IPS-11a (cell line): Measurements from ENCODE around the gene STAG3.
"Not testable (repeated sequence)": the region's sequence is repeated elsewhere in the genome, so short reads cannot be mapped to it uniquely, and the experiment has no call there.

ENCODE experiments used
- H3K4me3 ChIP-seq: one replicate; pipeline ENCODE4 v1.5.1; 2013; ENCODE audit warnings: low read depth, low read length, control low read depth

Gene STAG3

DNA sequence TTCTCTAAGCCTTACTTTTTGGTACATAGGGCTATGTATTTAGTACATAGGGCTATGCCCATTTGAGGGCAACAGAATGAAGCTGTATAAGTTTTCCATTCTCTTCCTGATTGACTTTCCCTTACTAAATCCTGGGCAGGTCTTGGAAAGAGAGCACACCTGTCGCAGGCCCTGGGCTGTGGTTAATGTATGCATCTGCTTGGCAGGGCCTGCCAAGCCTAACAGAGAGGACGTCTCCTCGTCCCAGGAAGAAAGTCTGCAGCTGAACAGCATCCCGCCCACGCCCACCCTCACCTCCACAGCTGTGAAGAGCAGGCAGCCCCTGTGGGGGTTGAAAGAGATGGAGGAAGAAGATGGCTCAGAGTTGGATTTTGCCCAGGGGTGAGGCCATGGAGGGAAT lies 33.1 kb downstream of the STAG3 start:
- no peak overlapping the region for H3K4me3 ChIP-seq

DNA sequence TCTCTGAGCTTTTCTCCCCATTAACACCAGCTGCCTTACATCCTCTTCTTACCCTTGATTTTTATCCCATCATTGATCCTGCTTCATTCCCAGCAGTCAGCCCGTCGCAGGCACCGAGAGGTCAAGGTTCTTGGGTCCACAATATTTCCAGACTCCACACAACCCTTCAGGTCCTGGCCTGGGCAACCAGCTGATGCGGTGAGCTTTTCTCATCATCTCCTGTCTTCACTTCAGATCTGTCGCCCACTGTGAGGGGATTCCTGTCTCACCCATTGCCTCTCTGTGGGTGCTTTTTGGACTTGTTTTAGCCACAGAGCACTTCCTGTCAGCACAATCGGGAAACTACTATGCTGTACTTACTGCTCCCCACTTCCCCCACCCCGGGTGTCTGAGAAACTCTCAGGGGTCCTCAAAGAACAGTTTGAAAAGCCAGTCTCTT lies 33.6 kb downstream of the STAG3 start:
- no peak overlapping the region for H3K4me3 ChIP-seq

DNA sequence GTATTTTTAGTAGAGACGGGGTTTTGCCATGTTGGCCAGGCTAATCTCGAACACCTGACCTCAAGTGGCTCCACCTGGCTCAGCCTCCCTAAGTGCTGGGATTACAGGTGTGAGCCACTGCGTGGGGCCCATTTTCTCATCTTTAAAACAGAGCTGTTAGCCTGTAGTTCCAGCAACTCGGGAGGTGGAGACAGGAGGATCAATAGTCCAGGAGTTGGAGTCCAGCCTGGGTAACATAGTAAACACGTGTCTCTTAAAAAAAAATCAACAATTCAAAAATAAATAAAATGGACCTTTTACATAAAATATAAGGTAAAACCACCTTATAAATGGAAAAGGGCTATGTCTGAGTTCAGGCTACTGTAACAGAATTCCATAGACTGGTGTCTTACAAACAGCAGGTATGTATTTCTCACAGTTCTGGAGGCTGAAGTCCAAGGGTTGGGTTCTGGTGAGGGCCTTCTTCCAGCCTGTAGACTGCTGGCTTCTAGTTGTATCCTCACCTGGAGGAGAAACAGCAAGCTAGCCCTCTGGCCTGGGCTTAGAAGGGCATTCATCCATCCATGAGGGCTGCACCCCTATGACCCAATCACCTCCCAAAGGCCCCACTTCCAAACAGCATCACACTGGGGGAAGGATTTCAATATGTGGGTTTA lies 35.0 kb downstream of the STAG3 start:
- no peak overlapping the region for H3K4me3 ChIP-seq

DNA sequence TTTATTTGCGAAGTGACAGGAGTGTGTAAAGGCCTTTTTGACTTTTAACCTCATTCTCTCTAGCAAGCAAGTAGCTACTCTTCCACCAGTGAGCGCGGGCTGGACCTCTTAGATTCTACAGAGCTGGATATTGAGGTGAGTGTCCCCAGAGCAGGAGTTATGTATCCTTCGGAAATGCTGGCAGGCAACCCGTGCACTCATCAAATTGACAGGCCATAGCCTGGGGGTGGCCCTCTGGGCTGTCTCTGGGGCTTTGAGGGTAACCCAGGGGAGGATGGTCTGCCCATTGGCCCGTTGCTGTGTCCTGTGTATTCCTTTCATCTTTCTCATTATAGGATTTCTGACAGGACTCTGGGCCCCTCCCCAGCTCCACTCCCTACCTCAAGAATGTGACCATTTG lies 36.0 kb downstream of the STAG3 start:
- no peak overlapping the region for H3K4me3 ChIP-seq

DNA sequence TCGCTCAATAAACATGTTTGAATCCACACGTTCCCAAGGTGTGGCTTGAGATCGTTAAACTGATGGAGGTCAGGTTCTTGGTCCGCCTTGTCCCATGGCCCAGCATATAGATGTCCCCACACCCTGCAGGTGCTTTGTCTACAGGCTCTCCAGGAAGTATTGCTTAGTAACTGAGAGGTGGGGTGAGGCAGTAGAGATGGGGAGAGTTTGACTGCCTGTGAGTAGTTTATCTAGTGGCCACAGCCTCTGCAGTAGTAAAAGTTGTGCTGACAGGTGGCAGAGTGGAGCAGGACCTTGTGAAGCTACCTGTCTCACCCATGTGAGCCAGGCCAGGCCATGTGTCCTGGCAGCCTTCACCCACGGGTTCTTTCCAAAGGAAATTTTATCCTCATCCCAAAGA lies 36.6 kb downstream of the STAG3 start:
- not testable (repeated sequence) for H3K4me3 ChIP-seq

DNA sequence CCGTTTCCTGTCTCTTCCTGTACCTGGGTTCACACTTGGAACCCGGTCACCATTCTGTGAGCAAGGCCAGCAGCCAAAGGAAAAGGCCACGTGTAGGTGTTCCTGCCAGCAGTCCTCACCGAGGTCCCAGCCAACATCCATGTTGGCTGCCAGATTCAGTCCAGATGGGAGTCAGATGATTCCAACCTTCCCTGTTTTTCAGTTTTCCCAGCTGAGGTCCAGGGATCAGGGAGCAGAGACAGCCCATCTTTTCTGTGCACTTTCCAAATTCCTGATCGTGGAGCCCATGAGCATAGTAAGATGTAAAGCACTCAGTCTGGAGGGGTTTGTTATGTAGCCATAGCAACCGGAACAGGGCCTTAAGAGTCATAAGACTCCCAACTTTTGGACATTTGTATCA lies 38.2 kb downstream of the STAG3 start:
- no peak overlapping the region for H3K4me3 ChIP-seq

DNA sequence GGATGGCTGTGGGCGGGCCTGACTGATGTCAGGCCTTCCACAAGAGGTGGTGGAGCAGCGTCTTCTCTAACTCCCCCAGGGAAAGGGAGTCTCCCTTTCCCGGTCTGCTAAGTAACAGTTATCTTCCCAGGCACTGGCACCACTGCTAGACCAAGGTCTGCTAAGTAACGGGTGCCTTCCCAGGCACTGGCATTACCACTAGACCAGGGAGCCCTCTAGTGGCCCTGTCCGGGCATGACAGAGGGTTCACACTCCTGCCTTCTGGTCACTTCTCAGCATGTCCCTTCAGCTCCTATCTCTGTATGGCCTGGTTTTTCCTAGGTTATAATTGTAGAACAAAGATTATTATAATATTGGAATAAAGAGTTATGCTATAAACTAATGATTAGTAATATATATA lies 40.2 kb downstream of the STAG3 start:
- H3K4me3 ChIP-seq: not testable (repeated sequence)

DNA sequence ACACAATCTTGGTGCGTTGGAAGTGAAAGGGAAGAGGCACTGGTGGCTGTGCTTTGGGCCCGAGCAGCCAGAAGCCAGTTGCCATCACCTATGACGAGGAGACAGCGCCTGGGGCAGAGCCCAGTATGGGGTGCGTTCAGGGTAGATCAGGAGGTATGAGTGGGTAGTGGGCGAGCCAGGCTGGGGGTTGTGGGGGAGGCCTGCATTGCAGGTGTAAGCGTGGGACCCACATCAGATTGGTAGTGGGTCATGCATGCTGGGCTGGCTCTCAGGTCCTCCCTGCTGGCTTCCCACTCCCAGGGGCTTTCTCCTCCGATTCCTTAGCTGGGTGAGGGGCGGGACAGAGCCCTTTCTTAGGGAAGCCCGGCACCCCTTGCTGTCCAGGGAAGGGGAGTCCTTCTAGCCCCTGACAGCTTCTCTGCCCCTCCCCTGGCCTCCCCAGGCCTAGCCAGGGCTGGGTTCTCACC lies 41.6 kb downstream of the STAG3 start:
- no peak overlapping the region for H3K4me3 ChIP-seq

DNA sequence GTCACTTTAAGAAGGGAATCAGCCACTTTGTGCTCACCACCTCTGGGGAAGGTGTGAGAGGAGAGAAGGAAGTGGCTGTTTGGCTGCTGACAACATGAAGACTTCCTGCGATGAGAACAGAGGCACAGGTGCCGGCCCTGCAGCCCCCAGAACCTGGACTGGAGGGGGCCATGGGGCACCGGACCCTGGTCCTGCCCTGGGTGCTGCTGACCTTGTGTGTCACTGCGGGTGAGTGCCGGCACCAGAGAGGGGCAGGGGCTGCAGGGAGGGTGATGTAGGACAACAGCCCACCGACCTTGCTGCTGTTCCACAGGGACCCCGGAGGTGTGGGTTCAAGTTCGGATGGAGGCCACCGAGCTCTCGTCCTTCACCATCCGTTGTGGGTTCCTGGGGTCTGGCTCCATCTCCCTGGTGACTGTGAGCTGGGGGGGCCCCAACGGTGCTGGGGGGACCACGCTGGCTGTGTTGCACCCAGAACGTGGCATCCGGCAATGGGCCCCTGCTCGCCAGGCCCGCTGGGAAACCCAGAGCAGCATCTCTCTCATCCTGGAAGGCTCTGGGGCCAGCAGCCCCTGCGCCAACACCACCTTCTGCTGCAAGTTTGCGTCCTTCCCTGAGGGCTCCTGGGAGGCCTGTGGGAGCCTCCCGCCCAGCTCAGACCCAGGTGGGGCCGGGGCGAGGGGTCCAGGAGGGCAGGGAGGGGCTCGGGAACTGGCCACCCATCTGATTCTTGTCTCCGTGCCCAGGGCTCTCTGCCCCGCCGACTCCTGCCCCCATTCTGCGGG lies 42.3 kb downstream of the STAG3 start, which contains the start of gene PVRIG:
TSS of gene PVRIG (plus strand) at position 149 of the 785 bp plus-strand sequence. CDS start at position 171, 22 bp downstream.
- not testable (repeated sequence) for H3K4me3 ChIP-seq

DNA sequence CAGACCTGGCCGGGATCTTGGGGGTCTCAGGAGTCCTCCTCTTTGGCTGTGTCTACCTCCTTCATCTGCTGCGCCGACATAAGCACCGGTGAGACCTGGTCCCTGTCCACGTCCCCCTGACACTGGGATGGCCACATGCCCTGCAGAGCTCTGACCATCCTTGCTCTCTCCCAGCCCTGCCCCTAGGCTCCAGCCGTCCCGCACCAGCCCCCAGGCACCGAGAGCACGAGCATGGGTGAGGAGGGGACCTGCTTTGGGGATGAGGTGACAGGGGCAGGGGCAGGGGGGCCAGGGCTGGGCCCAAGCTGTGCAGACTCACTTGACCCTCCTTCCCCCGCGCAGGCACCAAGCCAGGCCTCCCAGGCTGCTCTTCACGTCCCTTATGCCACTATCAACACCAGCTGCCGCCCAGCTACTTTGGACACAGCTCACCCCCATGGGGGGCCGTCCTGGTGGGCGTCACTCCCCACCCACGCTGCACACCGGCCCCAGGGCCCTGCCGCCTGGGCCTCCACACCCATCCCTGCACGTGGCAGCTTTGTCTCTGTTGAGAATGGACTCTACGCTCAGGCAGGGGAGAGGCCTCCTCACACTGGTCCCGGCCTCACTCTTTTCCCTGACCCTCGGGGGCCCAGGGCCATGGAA lies 43.0 kb downstream of the STAG3 start:
- H3K4me3 ChIP-seq: no peak overlapping the region

DNA sequence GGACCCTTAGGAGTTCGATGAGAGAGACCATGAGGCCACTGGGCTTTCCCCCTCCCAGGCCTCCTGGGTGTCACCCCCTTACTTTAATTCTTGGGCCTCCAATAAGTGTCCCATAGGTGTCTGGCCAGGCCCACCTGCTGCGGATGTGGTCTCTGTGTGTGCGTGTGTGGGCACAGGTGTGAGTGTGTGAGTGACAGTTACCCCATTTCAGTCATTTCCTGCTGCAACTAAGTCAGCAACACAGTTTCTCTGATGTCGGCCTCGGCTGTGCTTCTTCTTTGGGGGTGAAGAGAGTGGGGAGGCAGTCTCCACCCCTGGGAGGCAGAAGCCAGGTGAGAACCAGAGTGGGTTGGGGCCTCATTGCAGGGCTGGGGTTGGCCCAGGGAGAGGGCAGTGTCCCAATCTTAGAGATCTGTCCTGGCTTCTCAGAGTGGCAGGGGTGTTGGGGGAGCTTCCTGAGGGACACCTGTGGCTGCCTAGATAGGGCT lies 43.6 kb downstream of the STAG3 start:
- H3K4me3 ChIP-seq: no peak overlapping the region

DNA sequence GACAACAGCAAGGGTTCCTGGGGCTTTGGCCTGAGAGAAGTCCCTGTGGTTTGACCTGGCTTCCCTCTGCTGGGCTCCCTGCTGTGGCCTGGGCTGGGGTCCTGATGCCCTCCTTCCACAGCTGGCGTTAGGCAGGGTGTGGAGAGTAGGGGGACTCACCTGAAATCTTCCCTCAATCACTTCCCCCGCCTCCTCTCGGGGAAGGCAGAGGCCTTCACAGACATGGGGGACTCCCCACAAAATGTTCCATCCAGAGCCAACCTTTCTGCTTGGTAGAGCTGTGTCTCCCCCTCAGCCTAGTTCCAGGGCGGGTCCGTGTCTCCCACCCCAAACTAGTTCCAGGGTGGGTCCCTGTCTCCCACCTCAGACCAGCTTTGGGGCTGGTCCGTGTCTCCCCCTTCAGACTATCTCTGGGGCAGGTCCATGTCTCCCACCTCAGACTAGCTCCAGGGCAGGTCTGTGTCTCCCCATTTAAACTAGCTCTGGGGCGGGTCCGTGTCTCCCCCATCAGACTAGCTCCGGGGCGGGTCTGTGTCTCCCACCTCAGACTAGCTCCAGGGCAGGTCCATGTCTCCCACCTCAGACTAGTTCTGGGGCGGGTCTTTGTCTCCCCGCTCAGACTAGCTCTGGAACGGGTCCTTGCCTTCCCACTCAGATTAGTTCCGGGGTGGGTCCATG lies 44.2 kb downstream of the STAG3 start:
- no peak overlapping the region for H3K4me3 ChIP-seq

DNA sequence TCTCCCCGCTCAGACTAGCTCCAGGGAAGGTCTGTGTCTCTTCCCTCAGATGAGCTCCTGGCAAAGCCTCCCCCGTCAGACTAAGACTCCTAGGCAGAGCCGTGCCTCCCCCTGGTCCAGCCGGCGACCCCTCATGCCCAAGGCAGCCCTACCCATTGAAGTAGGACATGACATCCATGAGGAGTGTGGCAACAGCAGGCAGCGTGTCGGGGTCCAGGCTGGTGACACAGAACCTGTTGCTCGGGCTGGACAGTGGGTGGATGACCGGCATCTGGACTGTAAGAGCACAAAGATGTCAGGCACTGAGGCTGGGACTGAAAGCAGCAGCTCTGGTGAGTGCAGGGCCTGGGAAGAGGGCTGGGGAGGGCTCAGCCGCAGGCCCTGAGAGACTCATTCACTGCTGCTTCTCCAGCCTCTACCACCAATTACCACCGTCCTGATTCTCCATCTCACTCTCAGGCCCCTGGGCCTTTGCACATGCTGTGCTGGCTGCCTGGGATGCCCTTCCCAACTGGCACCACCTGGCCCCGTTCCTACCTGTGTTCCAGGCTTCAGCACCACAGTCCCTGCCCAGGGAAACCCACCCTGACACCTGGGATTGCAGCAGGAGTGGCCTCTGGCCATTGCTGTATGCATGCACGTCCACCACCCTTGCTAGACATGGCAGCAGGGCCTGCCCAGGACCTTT lies 44.9 kb downstream of the STAG3 start:
- H3K4me3 ChIP-seq: no peak overlapping the region

DNA sequence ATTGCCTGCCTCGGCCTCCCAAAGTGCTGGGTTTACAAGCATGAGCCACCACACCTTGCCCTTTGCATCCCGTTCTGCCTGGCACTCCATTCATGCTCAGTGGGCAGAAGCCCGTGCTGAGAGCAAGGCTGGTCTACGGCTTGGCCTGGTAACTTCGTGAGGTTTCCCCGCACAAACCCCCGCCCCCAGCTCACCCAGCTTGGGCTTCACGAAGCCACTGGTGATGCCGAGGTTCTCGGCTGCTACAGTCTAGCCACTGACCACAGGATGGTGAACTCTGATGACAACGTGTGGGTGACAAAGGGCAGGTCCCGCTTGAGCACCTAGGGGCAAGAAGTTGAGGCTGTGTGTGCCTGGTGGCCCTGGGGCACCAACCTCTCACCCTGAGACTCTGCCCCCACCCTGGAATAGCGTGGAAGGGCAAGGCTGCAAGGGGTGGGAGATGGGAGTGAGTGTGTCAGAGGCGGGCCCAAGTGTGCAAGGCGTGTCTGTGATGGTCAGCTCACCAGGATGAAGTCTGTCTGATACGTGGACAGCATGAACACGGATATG lies 45.7 kb downstream of the STAG3 start:
- H3K4me3 ChIP-seq: not testable (repeated sequence)

DNA sequence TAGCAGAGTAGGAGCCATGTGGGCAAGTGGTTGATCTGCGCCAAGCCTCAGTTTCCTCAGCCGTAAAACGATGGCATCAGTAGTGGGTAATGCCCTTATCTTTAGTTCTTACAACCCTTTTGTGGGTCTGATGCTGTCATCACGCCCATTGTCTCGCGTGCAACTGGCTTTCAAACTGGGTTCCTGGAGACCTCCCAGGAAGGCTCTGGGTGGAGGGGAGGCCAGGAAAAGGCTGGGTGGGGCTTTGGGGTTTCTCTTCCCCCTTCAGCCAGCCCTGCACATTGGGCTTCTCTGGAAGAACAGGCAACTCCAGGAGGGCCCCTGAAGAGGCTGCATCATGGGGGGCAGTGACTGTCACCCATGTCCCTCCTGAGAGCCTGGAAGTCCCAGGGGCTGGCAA lies 47.2 kb downstream of the STAG3 start:
- not testable (repeated sequence) for H3K4me3 ChIP-seq

DNA sequence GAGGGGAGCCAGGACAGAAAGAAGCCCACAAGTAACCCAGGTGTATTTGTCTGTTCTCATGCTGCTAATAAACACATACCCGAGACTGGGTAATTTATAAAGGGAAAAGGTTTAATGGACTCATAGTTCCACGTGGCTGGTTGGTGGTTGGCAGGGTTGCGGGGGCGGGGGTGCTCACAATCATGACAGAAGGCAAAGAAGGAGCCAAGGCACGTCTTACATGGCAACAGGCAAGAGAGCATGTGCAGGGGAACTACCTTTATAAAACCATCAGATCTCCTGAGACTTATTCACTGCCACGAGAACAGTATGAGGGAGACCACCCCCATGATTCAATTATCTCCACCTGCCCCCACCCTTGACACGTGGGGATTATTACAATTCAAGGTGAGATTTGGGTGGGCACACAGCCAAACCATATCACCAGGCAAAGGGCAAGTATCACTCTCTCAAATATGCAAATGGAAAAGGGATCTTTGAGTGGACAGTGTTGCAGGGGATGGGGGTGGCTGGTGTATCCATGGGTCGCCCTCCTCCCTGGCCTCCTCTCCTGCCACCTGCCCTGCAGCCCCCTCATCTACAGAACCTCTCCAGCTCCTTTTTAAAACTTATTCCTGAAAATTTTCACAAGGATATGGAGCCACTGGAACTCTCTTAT lies 57.1 kb downstream of the STAG3 start:
- H3K4me3 ChIP-seq: not testable (repeated sequence)

DNA sequence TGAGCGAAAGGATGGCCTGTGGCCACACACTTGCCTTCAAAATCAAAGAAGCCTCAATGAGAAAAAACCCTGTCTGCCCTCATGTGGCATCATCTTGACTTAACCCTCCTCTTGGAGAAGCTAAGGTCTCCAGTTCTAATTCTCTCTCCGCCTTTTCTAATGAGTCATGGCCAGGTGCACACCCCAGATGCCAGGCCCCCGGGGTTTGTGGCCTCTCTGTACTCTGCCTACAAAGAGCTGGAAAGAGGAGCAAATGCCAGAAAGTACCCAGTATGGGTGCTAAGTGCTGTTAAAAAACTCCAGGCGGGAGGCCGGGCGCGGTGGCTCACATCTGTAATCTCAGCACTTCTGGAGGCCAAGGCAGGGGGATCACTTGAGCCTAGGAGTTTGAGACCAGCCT lies 62.3 kb downstream of the STAG3 start:
- not testable (repeated sequence) for H3K4me3 ChIP-seq

DNA sequence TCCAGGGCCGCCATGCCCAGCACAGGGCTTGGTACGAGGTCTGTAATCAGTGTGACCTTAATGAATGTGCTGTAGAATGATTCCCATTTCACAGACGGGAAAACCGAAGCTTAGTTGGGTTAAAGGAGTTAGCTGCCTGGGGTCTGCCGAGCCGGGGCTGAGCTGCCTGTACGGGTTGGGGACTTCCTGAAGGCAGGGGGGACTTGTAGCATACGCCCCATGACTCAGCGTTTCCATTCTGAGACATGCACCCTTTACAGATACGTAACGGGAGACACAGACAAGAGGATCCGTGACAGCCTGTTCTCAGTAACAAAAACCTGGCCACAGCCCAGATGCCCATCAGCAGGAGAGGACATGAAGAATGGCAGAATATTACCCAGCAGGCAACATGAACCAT lies 65.7 kb downstream of the STAG3 start:
- H3K4me3 ChIP-seq: not testable (repeated sequence)

DNA sequence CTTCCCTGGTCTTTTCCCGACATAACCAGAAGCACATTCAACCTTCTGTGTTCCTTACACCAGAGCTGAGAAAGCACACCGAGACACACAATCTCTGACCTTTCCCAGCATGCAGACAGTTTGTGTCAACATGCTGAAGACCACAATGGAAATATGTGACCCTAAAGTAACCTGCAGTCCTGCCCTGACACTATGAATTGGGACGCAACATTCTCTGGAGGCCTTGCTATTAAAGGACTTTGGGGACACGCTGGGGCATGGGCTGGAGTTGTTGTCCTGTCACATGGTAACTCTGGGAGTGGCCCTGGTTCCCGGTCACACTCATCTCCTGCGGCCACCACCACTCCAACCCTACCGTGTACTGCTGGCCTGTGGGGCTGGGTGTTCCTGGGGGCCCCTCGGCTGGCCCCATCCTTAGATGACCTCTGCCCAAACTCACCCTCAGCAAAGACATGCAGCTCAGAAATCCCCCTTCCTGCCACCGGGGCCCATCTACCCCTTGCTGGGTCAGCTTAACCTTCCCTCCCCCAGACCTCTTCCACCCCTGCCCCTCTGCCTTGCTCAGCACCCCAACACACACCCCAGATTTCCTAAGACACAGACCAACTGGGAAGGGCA lies 67.4 kb downstream of the STAG3 start:
- H3K4me3 ChIP-seq: not testable (repeated sequence)
